ENCODE results near the gene EBP. TPM values are rescaled to one million over a fixed set of nuclear protein-coding genes. Genes with fewer than 3 reads are reported as not detected.

EBP gene
- 10 to 100 TPM; 69.1 to 76.2 (median 71.7) TPM for polyA plus RNA-seq (ENCODE audit: insufficient read length in 4 of 4)

DNA sequence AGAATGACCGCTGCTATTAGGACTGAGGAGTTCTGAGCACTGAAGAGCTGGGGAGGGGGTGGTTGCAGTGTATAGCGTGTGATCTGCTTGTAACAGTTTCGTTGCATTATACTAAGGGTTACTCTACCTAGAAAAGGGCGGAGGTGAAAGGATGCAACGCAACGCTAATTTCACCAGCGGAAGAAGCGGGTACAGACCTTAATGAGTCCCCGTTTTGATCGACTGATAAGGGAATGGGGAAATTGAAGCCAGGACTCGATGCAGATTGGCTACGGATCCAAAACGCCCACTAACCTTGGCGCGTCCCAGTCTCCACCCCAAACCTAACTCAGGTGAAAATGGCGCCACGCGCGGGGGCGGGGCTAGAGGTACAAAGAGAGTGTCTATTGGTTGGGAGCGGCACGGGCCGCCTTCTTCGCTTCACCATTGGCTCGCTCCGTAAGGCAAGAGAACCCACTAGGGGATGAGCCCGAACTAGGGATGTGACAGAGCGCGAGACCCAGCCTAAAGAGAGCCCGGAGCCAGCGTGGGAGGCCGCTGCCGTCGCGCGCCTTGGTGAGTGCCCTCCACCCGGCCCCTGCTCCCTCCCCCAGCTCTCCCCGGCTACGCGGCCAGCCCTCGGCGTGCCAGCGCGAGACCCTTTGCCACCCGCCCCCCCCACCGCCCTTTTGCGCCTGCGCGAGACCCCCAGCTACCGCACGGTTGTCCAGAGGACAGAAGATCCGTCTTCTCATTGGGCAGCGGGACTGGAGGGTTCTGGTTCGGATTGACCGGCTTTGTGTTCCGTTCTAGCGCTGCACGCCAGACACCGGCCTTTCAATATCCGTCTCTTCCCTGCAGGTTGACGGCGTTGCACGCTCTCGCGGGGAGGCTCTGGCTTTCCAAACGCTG lies at the start of gene EBP:
Gene EBP (plus strand): TSS at position 456 of the 891 bp plus-strand sequence. CDS start 1,964 bp downstream, outside the sequence.
- DNase-seq (ENCODE audit: low read depth in 4 of 4, low spot score in 3 of 4) = peak; percentile 63 to 80 (median 77)

DNA sequence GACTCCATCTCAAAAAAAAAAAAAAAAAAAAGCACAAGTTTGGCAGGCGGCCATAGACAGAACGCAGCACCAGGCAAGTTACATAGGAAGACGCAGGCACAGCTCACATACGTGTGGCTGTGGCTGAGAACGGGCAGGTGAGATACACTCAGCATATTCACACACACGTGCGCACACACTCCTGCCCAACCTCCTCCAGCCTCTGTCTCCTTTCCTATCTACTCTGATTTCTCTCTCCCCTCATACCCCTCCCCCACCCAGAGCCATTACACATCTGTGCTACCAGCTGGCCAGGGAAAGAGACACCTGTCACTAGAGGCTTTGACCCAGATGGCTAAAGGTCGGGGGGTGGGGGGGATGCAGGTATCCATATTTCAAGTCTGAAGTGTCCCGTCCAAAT lies 49.4 kb upstream of the EBP start:
- DNase-seq (ENCODE audit: low read depth in 4 of 4, low spot score in 3 of 4) = no peak

DNA sequence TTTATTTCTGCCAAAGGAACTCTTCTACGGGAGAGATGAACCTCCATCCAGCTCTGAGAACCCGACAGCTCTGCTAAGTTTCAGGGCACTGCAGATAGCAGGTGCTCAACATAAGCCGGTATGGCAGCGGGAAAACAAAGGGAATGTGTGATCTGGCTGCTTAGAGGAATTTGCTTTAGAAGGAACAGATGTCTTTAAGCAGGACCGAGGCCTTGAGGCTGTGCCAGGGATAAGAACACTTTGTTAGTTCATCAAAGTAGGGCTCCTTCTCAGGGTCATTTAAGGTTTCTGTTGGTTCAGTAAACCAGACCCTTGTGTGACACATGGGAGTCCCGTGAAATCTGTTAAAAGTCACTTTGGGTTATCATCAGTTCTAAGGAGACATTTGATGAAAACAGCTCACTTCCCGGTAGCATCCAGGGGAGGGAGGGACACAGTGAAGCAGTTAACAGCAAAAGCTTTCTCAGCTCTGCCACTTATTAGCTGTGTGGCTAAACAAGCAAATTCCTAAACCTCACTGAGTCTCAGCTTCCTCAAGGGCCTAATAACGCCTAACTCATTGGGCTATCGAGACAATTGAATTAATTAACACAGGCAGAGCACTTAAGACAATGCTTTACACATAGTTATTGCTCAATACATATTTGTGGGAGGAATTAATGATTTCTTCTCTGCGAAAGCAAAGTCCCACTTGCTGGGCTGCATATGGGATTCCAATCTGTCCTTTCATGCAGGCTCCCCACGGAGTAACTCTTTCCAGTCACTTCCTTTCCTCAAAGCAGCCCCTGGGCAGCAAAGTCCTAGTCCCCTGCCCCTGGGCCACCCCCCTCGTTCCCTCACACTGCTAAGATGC lies 48.5 kb upstream of the EBP start:
- DNase-seq (ENCODE audit: low read depth in 4 of 4, low spot score in 3 of 4) = no peak

DNA sequence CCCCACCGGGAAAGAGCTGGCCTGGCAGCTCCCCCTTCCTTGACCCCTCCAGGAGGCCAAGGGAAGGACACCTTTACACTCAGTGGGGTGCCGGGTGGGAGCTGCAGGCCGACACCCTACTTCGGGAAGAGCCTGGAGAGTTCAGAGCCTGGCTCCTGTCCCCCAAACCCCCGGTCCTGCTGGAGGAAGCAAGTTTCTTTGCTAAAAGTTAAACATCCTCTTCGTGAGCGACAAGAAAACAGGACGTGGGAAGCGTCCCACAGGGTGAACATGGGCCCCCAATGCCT lies 48.0 kb upstream of the EBP start:
- DNase-seq (ENCODE audit: low read depth in 4 of 4, low spot score in 3 of 4) = no peak

DNA sequence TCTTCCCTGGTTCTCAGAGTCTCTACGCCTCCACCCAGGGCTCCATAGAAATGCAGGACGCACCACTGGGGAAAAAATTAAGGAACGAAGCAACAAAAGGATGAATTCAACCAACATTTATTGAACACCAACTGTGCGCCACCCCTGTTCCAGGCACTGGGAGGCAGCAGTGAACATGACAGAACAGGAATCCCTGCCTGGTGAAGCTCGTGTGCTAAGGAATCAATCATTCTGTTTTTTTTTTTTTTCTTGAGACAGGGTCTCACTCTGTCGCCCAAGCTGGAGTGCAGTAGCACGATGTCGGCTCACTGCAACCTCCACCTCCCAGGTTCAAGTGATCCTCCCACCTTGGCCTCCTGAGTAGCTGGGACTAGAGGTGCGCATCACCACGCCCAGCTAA lies 47.5 kb upstream of the EBP start:
- DNase-seq (ENCODE audit: low read depth in 4 of 4, low spot score in 3 of 4) = no peak

DNA sequence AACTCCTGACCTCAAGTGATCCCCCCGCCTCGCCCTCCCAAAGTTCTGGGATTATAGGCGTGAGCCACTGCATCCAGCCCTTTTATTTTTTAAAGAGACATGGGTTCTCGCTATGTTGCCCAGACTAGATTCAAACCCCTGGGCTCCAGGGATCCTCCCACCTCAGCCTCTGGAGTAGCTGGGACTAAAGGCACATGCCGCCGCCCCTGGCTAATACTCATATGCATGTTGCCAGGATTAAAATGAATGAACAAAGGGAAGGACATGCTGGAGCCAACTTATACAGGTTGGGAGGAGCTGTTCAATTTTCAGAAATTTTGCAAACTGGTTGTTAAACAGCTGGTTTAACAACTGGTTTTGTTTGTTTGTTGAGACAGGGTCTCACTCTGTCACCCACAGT lies 47.0 kb upstream of the EBP start:
- no peak for DNase-seq (ENCODE audit: low read depth in 4 of 4, low spot score in 3 of 4)

DNA sequence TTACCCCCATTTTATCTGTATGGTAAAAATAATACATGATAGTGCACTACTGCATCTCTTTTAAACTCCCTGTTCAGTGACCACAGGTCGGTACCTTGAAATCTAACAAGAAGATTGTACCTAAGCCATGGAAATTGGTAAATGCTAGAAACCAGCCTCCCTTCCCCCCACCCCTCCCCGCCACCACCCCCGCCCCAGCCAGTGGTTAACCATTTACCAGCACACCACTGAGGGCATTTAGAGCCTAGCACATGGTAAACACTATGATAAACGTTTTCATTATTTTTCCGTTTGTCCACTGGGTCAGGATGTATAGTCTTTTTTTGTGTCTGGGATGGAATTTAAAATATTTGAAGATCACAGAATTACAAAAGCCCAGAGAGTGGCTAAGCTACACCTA lies 46.3 kb upstream of the EBP start:
- no peak for DNase-seq (ENCODE audit: low read depth in 4 of 4, low spot score in 3 of 4)

DNA sequence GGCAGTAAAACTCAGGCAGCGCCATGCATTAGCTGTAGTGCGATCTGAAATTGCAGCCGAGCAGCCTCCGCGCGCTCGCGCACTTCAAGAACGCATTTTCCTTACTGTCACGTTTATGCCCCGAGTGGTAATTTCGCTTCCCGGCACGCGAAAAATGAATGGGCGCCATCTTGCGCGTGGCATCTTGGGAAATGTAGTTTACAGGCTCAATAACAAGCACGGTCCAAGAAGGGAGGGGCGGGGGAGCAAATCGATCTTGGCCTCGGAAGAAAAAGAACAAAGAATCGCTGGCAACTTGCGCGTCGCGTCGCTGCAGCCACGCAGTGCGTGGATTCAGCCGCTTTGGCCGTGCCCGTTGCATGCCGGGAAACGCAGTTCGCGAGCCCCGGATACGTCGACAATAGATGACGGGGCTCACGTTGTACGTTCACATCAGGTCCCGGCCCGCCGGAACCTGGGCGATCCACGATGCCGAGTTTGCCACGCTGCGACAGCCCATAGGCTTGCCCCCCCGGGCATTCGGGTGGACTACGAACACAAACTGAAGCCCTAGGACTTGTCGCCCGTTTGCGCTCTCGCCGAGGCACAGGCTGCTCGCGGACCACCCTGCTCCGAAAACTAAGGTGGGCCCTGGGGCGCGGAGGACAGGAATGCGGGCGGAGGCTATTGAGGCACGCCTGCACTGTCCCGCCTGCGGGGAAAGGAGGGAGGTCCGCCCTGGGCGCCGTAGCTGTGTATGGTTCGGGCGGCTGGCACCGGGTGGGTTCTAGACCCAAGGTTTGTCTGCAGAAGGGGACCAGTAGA lies 45.6 kb upstream of the EBP start, which contains the start of gene FTSJ1:
Gene FTSJ1 (plus strand): TSS at position 426 of the 804 bp plus-strand sequence. CDS start 1,849 bp downstream, outside the sequence.
- peak; percentile 54 to 67 (median 60) for DNase-seq (ENCODE audit: low read depth in 4 of 4, low spot score in 3 of 4)

DNA sequence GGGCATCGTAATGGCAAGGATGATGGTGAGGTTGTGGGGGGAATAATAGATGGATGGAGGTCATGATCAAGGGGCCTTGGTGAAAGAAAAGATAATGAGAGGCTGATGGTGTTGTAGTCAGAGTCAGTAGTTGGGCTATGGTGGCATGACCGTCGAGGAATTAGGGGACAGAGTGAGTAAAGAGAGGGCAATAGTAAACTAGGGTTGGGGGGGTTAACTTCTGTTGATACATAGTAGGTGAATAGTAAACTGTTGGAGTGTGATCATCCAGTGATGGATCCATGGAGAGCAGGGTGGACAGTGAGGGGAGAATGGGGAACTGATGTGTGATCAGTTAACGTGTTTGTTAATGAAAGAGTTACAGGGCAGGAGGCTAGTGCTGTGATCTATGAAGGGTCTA lies 44.7 kb upstream of the EBP start:
- DNase-seq (ENCODE audit: low read depth in 4 of 4, low spot score in 3 of 4) = no peak

DNA sequence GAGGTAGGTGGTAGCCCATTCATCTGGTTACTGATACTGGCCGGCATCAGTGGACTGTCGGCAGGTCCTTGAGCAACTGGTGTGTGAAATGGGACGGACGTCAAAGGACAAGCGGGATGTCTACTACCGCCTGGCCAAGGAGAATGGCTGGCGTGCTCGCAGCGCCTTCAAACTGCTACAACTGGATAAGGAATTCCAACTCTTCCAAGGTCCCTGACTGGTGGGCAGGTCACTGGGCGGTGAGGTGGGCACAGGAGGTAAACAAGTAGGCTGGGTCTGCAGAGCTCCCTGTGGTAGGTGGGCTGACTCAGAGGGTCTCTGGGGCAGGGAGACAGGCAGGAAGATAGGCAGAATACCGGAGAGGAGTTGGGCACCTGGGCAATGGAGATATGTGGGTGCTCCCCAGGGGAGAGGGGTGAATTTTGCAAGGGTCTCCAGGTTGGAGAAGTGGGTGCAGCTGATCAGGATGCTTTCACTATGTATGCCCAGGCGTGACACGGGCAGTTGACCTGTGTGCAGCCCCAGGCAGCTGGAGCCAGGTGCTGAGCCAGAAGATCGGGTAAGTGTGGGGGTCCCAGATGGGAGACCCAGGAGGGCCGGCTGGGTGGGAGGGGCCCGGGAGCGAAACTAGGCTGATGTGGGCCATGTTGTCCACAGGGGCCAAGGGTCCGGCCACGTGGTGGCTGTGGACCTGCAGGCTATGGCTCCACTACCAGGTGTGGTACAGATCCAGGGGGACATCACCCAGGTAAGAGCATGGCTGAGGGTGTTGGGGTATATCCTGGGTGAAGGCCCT lies 43.5 kb upstream of the EBP start:
- no peak for DNase-seq (ENCODE audit: low read depth in 4 of 4, low spot score in 3 of 4)

DNA sequence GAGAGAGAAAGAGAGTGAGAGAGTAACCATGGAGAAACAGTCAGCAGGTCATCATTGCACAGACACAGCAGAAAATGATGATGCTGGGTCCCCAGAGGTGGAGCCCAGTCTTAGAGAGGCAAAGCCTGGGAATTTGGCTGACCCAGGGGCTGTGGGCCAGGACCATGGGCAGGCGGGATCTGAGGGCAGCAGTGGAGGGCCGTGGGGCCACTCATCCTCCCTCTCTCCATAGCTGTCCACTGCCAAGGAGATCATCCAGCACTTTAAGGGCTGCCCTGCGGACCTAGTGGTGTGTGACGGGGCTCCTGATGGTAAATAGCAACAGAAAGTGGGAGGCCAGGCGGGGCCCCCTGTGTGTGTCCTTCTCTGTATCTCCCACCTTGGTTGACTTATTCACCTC lies 42.8 kb upstream of the EBP start:
- no peak for DNase-seq (ENCODE audit: low read depth in 4 of 4, low spot score in 3 of 4)

DNA sequence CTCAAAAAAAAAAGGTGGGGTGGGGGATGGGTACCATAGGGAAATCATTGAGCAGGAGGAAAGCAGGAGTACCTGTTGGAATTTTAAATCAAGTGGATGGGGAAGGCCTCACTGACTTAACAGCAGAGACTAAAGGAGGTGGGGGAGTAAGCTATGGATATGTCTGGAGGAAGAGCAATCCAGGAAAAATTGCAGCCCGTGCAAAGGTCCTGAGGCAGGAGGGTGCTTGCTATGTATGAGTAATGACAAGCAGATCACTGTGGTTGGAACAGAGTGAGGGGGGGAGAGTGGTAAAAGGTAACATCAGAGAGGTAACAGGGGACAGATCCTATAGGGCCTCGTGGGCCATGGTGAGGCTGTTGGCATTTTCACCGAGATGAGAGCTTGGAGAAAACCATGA lies 41.5 kb upstream of the EBP start:
- no peak for DNase-seq (ENCODE audit: low read depth in 4 of 4, low spot score in 3 of 4)

DNA sequence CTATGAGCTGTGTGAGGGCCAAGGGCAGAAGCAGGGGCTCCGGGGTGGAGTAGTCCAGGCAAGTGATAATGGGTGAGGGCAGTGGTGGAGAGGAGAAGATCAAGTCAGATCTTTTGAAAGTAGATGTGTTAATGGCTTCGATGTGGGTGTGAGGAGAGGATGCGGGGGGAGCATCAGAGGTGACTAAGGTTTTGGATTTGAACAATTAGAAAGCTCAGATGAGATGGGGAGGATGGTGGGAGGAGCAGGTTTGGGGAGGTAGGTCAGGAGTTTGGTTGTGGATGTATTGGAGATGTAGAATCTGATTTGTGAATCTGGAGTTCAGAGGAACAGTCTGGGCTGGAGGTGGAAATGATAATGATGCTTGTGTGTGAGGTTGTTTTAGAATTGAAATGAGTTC lies 41.0 kb upstream of the EBP start:
- no peak for DNase-seq (ENCODE audit: low read depth in 4 of 4, low spot score in 3 of 4)

DNA sequence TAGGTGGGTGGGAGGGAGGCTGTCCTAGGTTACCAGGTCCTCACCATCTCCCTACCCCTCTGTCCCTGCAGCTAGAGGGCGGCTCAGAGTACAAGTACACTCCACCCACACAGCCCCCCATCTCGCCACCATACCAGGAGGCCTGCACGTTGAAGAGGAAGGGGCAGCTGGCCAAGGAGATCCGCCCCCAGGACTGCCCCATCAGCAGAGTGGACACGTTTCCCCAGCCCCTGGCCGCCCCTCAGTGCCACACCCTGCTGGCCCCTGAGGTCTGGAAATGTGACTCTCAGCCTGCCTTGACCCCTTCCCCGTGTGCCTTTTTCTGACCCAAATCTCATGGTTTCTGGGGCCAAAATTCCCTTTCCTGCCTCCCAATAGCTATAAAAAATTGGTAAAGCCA lies 39.1 kb upstream of the EBP start:
- DNase-seq (ENCODE audit: low read depth in 4 of 4, low spot score in 3 of 4) = no peak

DNA sequence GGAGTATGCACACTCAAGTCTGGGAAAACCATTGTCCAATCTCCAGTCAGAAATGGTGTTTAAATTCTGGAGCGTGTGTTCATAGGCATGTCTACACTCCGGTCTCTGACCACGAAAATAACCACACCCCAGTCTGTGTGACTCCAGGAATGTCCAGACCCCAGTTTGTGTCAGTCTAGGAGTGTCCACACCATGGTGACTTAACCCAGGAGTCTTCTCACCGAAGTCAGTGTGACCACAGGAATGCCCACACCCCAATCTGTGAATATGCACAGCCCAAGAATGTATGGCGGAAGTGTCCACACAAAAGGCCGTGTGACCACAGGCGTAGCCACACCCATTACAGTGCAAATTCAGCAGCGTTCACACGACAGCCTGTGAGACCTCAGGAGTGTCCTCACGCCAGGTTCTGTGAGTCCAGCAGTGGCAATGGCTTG lies 34.2 kb upstream of the EBP start:
- no peak for DNase-seq (ENCODE audit: low read depth in 4 of 4, low spot score in 3 of 4)

DNA sequence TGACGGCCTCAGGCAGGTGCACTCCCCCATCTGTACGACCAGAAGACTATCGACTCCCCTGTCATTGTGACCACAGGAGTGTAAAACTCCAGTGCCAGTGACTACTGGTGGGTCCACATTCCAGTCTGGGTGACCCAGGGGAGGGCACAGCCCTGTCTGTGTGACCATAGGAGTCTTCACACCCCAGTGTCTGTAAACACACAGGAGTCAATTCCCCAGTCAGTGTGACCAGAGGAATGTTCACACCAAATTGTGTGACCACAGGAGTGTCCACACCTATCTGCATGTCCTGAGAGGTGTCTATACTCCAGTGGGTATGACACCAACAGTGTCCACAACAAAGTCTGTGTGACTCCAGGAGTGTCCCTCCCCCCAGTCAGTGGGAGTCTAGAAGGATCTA lies 33.6 kb upstream of the EBP start:
- no peak for DNase-seq (ENCODE audit: low read depth in 4 of 4, low spot score in 3 of 4)

DNA sequence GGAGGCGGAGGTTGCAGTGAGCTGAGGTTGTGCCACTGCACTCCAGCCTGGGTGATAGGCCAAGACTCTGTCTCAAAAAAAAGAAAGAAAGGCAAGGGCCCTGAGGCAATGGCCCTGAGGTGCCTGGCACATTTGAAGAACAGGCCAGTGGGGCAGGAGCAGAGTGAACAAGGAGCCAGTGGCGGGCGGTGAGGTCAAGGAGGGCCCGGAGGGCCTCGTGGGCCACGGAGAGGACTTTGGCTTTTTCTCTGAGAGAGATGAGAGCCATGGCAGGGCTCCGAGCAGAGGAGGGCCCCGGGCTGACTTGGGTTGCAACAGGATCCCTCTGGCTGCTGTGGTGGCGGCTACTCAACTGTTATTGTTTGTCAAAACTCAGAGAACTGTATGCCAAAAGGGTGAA lies 32.3 kb upstream of the EBP start:
- no peak for DNase-seq (ENCODE audit: low read depth in 4 of 4, low spot score in 3 of 4)

DNA sequence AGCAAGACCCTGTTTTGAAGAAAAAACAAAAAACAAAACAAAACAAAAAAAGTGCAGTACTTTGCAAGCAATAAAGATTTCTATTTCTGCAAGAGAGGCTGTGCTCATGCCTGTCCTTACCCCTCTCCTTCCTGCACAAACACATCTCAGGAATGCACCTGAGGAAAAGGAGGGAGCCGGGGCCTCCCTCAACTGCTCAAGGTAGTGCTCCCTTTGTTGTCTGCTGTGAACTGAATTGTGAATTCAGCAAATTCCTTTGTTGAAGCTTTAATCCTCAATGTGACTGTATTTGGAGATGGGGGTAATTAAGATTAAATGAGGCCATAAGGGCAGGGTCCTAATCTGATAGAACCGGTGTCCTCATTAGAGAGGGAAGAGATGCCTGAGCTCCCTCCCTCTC lies 31.7 kb upstream of the EBP start:
- DNase-seq (ENCODE audit: low read depth in 4 of 4, low spot score in 3 of 4) = no peak

DNA sequence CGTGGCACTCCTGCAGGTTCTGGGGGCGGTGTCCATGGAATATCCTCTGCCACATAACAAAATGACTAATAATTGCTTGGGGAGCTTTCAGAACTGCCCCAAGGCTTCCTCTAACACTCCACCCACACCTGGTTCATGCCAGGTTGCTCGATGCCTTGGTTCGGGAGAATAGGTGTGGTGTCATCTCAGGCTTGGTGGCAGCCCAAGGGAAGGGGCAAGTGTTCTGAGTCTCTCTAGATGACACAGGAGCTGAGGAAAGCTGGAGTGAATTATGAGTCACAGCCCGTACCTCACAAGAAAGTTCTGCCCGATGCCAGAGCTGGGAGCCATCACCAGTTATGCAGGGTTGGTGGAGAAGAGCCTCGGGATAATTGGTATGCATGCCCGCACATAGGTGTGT lies 30.9 kb upstream of the EBP start:
- DNase-seq (ENCODE audit: low read depth in 4 of 4, low spot score in 3 of 4) = no peak

DNA sequence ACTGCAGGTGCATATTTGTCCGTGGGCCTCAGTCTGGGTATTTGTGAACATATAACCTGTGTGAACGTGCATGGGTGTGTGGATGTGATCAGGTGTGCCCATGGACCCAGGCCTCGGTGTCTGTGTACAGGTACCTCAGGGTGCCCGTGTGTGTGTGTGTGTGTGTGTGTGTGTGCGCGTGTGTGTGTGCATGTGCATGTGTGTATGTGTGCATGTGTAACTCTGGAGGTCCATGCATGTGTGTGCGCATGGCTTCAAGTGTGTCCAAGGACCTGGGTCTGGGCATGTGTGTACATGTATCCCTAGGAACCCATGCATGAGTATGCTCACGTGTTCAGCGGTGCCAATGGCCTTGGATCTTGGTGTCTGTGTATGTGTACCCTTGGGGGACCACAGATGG lies 29.8 kb upstream of the EBP start:
- no peak for DNase-seq (ENCODE audit: low read depth in 4 of 4, low spot score in 3 of 4)

All from right renal pelvis (tissue), 4 donors.